Neural cell (in vitro differentiated cells): ENCODE data around the gene RYR1.

Source experiments
- CTCF ChIP-seq: fragments of 450-650 bp; IDR thresholded peaks from 2 replicates; pipeline ENCODE4 v1.5.1; 2014; ENCODE audit warnings: antibody characterized with exemption, mild to moderate bottlenecking, moderate library complexity; ENCODE audit not compliant: poor library complexity, severe bottlenecking
- EP300 ChIP-seq: fragments of 450-650 bp; conservative IDR thresholded peaks from 2 replicates; pipeline ENCODE4 v1.6.1; 2014; ENCODE audit warnings: antibody characterized with exemption, mild to moderate bottlenecking, moderate library complexity; ENCODE audit not compliant: poor library complexity, severe bottlenecking
- MXI1 ChIP-seq: fragments of 450-650 bp; conservative IDR thresholded peaks from 2 replicates; pipeline ENCODE4 v1.6.1; 2014; ENCODE audit warnings: antibody characterized with exemption, mild to moderate bottlenecking; ENCODE audit not compliant: poor library complexity, severe bottlenecking
- POLR2AphosphoS5 ChIP-seq: IDR thresholded peaks from 2 replicates; pipeline ENCODE4 v1.6.1; 2012
- RAD21 ChIP-seq: fragments of 450-650 bp; conservative IDR thresholded peaks from 2 replicates; pipeline ENCODE4 v1.6.1; 2014; ENCODE audit warnings: antibody characterized with exemption, mild to moderate bottlenecking, moderate library complexity
- SMC3 ChIP-seq: fragments of 450-650 bp; conservative IDR thresholded peaks from 2 replicates; pipeline ENCODE4 v1.6.1; 2014; ENCODE audit warnings: antibody characterized with exemption, mild to moderate bottlenecking, moderate library complexity; ENCODE audit not compliant: poor library complexity
- TAF1 ChIP-seq: IDR thresholded peaks from 2 replicates; pipeline ENCODE4 v1.6.1; 2012; ENCODE audit warnings: low read depth
- TF ChIP-seq, protein P1 (sequence below): IDR thresholded peaks from 2 replicates; pipeline ENCODE4 v1.6.1; 2012; ENCODE audit warnings: borderline replicate concordance

GRCh38 chr19:38395381-38396114 lies 37.9 kb upstream of the RYR1 start:
- no peak for TF ChIP-seq CTCF
- no peak for TF ChIP-seq POLR2AphosphoS5
- no peak for TF ChIP-seq SMC3
- TF ChIP-seq EP300 = no peak
- TF ChIP-seq TAF1 = no peak
- no peak for TF ChIP-seq RAD21
- TF ChIP-seq, protein P1, sequence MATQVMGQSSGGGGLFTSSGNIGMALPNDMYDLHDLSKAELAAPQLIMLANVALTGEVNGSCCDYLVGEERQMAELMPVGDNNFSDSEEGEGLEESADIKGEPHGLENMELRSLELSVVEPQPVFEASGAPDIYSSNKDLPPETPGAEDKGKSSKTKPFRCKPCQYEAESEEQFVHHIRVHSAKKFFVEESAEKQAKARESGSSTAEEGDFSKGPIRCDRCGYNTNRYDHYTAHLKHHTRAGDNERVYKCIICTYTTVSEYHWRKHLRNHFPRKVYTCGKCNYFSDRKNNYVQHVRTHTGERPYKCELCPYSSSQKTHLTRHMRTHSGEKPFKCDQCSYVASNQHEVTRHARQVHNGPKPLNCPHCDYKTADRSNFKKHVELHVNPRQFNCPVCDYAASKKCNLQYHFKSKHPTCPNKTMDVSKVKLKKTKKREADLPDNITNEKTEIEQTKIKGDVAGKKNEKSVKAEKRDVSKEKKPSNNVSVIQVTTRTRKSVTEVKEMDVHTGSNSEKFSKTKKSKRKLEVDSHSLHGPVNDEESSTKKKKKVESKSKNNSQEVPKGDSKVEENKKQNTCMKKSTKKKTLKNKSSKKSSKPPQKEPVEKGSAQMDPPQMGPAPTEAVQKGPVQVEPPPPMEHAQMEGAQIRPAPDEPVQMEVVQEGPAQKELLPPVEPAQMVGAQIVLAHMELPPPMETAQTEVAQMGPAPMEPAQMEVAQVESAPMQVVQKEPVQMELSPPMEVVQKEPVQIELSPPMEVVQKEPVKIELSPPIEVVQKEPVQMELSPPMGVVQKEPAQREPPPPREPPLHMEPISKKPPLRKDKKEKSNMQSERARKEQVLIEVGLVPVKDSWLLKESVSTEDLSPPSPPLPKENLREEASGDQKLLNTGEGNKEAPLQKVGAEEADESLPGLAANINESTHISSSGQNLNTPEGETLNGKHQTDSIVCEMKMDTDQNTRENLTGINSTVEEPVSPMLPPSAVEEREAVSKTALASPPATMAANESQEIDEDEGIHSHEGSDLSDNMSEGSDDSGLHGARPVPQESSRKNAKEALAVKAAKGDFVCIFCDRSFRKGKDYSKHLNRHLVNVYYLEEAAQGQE = no peak
- TF ChIP-seq MXI1 = no peak
